GM12865 (cell line): ENCODE data around the gene OR2F2.

Source experiments
- DNase-seq: peaks from one replicate; pipeline ENCODE4 v3.0.0; 2010; ENCODE audit warnings: low read depth
- H3K4me3 ChIP-seq: 2 replicates; pipeline ENCODE4 v1.5.1; 2011; ENCODE audit warnings: mild to moderate bottlenecking, low read depth, low read length, control low read depth
- TF ChIP-seq, protein P1 (sequence below): IDR thresholded peaks from 2 replicates; pipeline ENCODE4 v1.5.1; 2011; ENCODE audit warnings: low read length, control low read depth, low read depth, inconsistent platforms; ENCODE audit not compliant: insufficient read depth; ENCODE audit errors: missing control alignments

The OR2F2 gene

DNA sequence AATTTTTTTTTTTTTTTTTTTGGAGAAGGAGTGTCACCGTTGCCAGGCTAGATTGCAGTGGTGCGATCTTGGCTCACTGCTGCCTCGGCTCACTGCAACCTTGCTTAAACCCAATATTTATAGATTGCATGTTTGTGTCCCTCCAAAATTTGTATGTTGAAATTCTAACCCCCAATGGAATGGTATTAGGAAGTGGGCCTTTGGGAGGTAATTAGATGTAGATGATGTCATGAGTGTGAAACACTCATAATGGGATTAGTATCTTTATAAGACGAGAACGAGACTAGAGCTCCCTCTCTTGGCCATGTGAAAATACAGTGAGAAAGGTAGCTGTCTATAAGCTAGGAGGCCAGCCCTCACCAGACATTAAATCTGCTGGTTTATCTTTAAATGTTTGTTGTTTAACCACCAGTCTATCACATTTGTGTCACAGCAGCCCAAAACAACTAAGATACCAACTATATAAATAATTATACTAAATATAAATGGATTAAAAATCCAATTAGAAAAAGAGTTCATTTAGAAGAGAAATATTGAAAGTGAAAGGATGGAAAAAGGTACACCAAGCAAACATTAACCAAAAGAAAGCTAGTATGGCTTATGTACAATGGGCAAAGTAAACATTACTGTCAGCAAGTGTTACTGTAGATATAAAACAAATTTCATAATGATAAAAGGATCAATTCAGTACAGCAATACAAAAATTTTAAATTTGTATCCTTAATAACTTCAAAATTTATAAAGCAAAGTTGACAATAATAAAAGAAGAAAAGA lies 42.3 kb upstream of the OR2F2 start:
- no peak overlapping the region for H3K4me3 ChIP-seq
- peak; percentile 65 for DNase-seq
- TF ChIP-seq, protein P1, sequence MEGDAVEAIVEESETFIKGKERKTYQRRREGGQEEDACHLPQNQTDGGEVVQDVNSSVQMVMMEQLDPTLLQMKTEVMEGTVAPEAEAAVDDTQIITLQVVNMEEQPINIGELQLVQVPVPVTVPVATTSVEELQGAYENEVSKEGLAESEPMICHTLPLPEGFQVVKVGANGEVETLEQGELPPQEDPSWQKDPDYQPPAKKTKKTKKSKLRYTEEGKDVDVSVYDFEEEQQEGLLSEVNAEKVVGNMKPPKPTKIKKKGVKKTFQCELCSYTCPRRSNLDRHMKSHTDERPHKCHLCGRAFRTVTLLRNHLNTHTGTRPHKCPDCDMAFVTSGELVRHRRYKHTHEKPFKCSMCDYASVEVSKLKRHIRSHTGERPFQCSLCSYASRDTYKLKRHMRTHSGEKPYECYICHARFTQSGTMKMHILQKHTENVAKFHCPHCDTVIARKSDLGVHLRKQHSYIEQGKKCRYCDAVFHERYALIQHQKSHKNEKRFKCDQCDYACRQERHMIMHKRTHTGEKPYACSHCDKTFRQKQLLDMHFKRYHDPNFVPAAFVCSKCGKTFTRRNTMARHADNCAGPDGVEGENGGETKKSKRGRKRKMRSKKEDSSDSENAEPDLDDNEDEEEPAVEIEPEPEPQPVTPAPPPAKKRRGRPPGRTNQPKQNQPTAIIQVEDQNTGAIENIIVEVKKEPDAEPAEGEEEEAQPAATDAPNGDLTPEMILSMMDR = peak; percentile 60

DNA sequence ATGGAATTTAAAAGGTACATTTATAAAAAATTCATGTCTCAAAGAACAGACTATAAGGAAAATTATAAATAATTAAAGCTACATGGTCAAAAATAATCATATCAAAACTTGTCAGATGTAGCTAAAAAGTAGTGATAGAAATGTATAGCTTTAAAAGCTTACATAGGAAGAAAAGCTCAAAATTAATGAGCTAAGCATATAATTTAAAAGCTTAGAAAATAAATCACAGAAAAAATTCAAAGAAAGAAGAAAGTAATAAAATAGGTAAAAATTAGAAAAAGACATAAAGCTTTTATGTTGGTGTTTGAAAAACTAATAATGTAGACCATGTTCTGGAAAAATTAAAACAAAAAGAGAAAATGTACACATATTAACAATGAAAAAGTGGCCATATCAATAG lies 38.4 kb upstream of the OR2F2 start:
- DNase-seq = no peak
- H3K4me3 ChIP-seq = no peak overlapping the region
- TF ChIP-seq, protein P1 = no peak

DNA sequence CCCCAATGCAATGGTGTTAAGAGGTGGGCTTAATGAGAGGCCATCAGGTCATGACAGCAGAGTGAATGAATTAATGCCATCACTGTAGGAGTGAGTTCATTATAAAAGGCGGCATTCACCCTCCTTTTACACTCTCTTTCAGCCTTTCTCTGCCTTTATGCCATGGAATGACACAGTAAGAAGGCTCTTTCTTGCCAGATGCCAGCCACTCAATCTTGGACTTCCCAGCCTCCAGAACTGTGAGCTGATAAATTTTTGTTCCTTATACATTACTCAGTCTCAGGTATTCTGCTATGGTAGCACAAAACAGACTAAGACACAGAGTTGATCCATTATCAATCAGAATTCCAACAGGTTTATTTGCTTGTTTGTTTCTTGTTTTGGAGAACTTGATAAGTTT lies 36.2 kb upstream of the OR2F2 start:
- TF ChIP-seq, protein P1 = no peak
- no peak for DNase-seq
- no peak overlapping the region for H3K4me3 ChIP-seq

DNA sequence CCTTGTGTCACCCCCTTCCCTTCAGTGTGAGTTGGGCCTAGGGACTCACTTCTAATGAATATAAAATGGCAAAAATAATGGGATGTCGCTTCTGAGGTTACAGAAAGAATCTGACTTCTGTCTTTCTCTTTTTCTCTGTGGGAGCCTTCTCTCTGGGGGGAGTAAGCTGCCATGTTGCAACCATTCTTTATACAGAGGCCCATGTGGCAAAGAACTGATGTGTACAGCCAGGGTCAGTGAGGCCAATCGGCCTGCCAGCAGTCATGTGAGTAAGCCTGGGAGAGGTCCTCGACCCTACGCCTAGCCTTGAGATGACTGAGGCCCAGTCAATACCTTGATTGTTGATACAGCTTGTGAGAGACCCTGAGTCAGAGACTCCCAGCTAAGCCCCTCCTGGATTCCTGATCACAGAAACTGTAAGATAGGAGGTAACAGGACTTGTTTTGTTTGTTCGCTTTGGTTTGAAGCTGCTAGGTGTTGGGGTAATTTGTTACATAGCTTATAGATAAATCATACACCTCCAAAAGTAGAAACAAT lies 34.7 kb upstream of the OR2F2 start:
- no peak overlapping the region for H3K4me3 ChIP-seq
- TF ChIP-seq, protein P1 = no peak
- no peak for DNase-seq

DNA sequence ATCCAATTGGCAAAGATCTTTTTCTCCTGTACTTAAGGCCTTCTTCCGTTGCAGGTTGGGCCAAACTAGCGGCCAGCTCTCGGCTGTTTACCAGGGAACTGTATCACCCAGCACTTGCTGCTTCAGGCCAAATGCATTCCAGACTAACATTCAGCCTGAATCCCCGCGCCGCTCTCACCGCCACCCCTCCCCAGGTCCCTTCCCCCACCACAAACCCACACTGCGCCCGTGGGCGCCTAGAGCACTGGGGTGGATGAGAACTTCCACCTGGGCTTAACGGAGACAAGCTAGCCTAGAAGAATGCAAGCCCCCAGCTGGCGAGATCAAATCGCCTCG lies 33.7 kb upstream of the OR2F2 start:
- DNase-seq = no peak
- TF ChIP-seq, protein P1 = no peak
- H3K4me3 ChIP-seq = peak overlapping the region; percentile 85

DNA sequence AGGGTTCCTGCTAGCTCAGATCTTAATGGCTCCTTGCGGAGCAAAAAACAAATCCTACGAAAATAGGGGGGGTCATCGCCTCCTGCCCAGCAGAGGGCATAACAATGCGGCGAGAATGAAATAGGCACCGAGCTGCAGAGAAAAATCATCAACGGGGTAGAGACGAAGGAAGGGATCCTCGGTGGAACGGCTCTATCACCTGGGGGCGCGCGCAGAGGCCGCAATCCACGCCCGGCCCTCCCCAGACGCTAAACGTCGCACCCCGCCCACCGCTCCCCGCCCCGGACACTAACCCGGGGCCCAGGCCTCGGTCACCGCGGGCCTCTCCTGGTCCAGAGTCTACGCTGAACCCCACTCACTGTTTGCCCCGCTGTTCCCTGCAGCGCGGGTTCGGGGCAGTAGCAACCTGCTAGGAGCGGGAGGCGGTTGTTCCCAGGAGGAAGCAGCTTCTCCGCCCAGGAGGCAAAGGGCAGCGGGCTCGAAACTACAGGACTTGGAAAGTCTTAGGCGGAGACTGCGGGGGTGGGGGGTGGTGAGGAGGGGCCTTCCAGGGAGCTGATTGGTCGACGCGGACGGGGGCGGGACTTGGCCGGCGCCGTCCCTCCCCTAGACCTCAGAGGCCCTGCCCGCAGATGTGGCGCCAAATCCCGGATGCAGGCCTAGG lies 33.2 kb upstream of the OR2F2 start, which contains the start of gene TCAF1:
Gene TCAF1 (minus strand): TSS at position 509 of the 664 bp plus-strand sequence. CDS start 25,568 bp downstream, outside the sequence.
- peak; percentile 92 for DNase-seq
- H3K4me3 ChIP-seq = peak within 1 kb of the TSS; percentile 85
- TF ChIP-seq, protein P1 = peak; percentile 32
